ENCODE data around the gene PPP1R12C.

Gene PPP1R12C

DNA sequence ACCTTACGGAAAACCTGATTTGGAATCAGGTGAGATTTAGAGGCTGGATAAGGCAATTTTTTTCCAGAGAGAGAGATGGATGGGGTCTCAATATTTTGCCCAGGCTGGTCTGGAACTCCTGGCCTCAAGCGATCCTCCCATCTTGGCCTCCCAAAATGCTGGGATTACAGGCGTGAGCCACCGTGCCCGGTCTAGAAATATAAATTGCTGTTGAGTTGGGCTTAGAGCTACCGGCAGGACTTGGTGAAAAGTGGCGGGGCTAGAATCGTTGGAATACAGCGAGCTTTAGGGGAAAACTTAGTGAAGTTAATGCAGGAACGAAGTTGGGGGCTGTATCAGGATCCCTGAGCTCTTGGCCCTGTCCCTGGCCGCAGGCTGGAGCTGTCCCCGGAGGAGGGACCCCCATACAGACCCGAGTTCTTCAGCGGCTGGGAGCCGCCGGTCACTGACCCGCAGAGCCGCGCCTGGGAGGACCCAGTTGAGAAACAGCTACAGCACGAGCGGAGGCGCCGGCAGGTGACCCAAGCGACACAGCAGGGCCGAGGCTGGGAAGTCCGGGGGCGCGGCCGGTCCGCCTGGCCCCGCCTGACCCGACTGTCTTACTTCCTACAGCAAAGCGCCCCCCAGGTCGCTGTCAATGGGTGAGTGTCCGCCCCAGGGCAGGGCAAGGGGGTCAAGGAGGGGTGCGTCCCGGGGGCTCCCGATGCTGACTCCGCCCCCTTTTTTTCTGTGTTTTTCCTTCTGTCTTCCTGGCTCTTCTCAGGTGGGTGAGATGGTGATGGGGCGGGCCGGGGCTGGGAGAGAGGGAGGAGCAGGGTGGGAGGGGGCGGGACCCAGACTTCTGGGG is 34.2 kb downstream of the PPP1R12C start:
- H3K4me1 Mint-ChIP-seq, result peaks cover 45% of the 10 kb centered on the region
- H3K27ac Mint-ChIP-seq, result peak overlapping the region; percentile 3
- CTCF ChIA-PET, result no interaction called here
- H3K4me3 Mint-ChIP-seq, result peak overlapping the region; percentile 42
- DNase-seq, result no peak
- H3K36me3 Mint-ChIP-seq, result peaks cover 18% of the 10 kb centered on the region
- H3K27me3 Mint-ChIP-seq, result peaks cover 95% of the 10 kb centered on the region
- peaks cover 6% of the 10 kb centered on the region for H3K9me3 Mint-ChIP-seq

DNA sequence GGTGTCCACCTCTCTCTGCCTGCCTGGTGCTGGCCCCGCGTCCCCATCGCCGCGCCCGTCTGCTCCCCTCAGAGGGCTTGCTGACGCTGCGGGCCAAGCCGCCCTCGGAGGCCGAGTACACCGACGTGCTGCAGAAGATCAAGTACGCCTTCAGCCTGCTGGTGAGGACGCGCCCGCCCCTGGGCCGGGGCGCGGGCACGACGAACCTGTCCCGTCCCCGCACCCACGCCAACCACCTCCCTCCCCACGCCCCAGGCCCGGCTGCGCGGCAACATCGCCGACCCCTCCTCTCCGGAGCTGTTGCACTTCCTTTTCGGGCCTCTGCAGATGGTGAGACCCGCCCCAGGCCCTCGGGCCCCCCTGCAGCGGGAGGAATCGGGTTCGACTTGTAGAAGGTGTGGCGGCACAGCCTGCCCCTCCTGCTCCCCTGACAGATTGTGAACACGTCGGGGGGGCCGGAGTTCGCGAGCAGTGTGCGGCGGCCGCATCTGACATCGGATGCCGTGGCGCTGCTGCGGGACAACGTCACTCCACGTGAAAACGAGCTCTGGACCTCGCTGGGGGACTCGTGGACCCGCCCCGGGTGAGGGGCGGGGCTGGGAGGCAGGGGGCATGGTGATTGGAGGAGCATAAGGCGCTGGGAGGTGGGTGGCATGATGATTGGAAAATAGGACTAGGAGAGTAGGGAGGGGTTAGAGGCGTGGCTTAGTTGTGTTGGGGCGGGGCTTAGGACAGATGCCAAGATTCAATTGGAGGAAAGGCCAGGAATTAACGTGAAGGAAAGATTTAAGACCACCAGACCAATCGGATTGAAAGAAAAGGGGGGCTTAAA is 35.2 kb downstream of the PPP1R12C start:
- Mint-ChIP-seq H3K36me3 (peaks cover 14% of the 10 kb centered on the region), H3K4me3 (peak overlapping the region; percentile 47), H3K9me3 (peaks cover 6% of the 10 kb centered on the region), H3K27me3 (peaks cover 90% of the 10 kb centered on the region), H3K4me1 (peaks cover 35% of the 10 kb centered on the region), H3K27ac (peak overlapping the region; percentile 59)
- CTCF ChIA-PET, result no interaction called here
- peak; percentile 60 for DNase-seq

DNA sequence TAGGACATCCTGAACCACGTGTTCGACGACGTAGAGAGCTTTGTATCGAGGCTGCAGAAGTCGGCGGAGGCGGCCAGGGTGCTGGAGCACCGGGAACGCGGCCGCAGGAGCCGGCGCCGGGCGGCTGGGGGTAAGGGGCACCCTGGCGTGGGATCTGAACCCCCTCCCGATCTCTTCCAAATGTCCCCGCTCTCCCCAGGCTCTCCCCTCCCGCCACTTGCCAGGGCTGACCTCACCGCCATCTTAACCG is 35.7 kb downstream of the PPP1R12C start:
- Mint-ChIP-seq H3K4me1 (peaks cover 32% of the 10 kb centered on the region), H3K27ac (peak overlapping the region; percentile 62), H3K27me3 (peaks cover 84% of the 10 kb centered on the region)

DNA sequence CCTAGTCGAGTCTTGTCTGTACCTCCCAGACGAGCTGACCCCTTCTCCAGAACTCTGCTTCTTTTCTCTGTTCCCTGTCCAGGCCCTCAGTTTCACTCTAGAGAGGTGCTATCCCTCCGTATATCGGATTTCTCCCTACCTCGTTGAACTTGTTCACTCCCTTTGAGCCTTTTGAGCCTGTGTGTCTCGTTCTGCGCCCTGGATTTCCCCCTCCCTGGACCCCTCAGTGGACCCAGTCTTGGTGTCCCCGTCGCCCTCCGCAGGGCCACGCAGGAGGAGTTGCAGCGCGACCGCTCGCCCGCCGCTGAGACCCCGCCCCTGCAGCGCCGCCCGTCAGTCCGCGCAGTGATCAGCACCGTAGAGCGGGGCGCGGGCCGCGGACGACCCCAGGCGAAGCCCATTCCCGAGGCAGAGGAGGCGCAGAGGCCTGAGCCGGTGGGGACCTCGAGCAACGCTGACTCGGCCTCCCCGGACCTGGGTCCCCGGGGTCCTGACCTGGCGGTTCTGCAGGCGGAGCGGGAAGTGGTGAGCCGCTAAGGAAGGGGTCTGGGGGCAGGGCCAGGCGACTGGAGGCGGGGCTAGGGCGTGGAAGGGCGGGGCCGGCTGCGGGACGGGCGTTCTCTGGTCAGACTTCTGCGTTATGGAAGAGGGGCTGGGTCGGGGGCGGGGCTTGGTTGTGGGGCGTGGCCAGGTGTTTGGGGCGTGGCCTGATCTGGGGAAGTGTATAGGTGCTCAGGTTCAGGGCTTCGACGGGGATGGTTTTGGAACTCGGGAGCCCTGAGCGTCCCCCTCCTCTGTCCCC is 36.3 kb downstream of the PPP1R12C start:
- Mint-ChIP-seq H3K4me3 (peak overlapping the region; percentile 78), H3K27ac (peak overlapping the region; percentile 81), H3K36me3 (peaks cover 14% of the 10 kb centered on the region), H3K27me3 (peaks cover 82% of the 10 kb centered on the region), H3K9me3 (peaks cover 6% of the 10 kb centered on the region), H3K4me1 (peaks cover 32% of the 10 kb centered on the region)
- CTCF ChIA-PET, result interaction anchor here (1.1 kb wide), 1 partner anchor 200 kb away, joined by 3 read pairs; no protein-coding TSS in a partner anchor
- peak; percentile 97 for DNase-seq

More for the DNA sequence above, 35.7 kb downstream of the PPP1R12C start:
- no peak for DNase-seq
- peaks cover 14% of the 10 kb centered on the region for H3K36me3 Mint-ChIP-seq
- CTCF ChIA-PET, result no interaction called here
- H3K4me3 Mint-ChIP-seq, result peak overlapping the region; percentile 78
- peaks cover 6% of the 10 kb centered on the region for H3K9me3 Mint-ChIP-seq

DNA sequence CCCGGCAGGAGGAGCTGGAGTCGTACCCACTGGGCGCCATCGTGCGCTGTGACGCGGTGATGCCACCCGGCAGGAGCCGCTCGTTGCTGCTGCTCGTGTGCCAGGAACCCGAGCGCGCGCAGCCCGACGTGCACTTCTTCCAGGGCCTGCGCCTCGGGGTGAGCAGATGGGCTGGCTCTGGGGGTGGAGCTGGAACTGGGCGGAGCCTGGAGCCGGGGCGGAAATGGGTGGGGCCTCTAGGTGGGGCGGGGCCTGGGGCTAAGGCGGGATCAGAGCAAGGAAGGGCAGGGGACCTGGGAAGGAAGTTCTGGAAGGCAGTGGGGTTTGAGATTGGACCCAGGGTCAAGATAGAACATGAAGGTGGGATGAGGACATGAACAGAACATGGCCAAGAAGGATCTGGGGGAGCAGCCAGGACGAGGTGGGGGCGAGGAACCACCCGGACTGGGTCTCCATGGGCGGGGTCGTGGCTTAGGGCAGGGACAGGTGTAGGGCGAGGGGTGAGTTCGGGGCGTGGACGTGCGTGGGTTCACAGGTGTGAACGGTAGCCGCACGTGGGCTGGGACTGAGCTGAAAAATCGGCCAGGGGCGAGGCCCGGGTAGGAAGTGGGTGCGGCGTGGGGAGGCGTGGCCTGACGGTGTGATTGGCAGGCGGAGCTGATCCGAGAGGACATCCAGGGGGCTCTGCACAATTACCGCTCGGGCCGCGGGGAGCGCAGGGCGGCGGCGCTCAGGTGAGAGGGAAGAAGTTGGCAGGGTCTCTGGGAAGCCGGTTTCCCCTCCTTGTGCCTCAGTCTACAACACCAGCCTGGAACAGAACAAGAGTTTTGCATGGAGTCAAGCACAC is 37.1 kb downstream of the PPP1R12C start:
- CTCF ChIA-PET, result interaction anchor here (1.1 kb wide), 1 partner anchor 199 kb away, joined by 3 read pairs; no protein-coding TSS in a partner anchor
- Mint-ChIP-seq H3K27ac (peak overlapping the region; percentile 81), H3K36me3 (peaks cover 14% of the 10 kb centered on the region), H3K4me1 (peaks cover 32% of the 10 kb centered on the region), H3K27me3 (peaks cover 82% of the 10 kb centered on the region), H3K4me3 (peak overlapping the region; percentile 78), H3K9me3 (peaks cover 6% of the 10 kb centered on the region)
- DNase-seq, result peak; percentile 84

DNA sequence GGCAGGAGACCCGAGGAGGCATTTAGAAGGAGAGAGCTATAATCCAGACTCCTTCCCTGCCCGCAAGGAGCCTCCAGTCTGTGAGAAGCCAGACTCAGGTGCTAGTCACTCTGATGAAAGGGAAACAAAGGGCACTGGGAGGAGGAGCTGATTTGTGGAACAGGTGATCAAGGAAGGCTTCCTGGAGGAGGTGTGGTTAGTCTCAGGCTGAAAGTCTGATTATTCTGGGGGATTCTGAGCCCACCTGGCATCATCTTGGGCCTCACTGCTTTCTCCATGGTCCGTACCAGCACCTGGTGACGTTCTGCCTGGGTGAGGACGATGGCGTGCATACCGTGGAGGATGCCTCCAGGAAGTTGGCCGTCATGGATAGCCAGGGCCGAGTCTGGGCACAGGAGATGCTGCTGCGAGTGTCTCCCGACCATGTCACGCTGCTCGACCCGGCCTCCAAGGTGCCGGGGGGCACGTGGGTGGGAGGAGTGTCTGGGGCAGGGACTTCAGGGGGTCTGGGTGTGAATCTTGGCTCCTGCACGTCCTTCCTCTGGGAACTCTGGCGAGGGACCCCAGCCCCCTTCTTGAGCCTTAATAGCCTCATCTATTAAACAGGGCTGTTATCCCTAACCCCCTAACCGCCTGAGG is 37.9 kb downstream of the PPP1R12C start:
- DNase-seq, result no peak
- Mint-ChIP-seq H3K27me3 (peaks cover 81% of the 10 kb centered on the region), H3K9me3 (peaks cover 6% of the 10 kb centered on the region), H3K4me1 (peaks cover 32% of the 10 kb centered on the region), H3K36me3 (peaks cover 14% of the 10 kb centered on the region), H3K27ac (no peak overlapping the region), H3K4me3 (peak overlapping the region; percentile 78)
- CTCF ChIA-PET, result no interaction called here

DNA sequence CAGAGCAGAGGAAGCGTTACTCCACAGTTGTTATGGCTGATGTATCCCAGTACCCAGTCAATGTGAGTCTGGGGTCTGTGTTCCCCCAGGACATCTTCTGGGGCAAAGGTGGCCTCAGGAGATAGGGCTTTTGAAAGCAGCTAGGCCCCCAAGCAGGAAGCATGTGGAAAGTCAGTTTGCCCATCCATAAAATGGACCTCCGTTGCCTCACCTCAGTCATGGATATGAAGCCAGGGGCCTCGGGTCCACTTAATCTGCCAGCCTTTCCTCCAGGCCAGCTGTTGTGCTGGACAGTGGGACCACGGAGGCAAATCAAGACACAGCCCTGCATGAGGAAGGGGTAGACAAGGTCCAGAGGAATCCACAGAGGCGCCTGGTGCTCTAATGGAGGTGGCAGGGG is 38.4 kb downstream of the PPP1R12C start:
- H3K4me1 Mint-ChIP-seq, result peaks cover 32% of the 10 kb centered on the region
- H3K4me3 Mint-ChIP-seq, result peak overlapping the region; percentile 13
- CTCF ChIA-PET, result no interaction called here
- no peak overlapping the region for H3K27ac Mint-ChIP-seq
- H3K27me3 Mint-ChIP-seq, result peaks cover 80% of the 10 kb centered on the region
- DNase-seq, result no peak
- peaks cover 13% of the 10 kb centered on the region for H3K36me3 Mint-ChIP-seq
- H3K9me3 Mint-ChIP-seq, result peaks cover 6% of the 10 kb centered on the region

DNA sequence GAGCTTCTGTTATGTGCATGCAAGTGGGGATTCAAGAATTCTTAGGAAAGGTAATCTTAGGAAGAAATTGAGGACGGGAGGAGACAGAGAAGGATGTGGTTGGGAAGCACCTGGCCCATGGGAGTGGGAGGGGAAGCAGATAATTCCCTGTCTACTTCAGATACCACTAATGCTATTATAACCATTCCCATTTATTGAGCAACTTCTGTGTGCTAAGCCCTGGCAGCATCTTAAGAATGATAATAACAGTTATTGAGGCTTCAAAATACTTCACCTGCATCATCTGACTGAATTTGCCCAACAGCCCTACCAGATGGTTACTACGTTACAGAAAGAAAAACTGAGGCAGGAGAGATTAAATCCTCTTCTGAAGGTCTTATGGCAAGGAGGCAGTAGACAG is 40.3 kb downstream of the PPP1R12C start:
- H3K4me1 Mint-ChIP-seq, result peaks cover 26% of the 10 kb centered on the region
- H3K9me3 Mint-ChIP-seq, result peaks cover 5% of the 10 kb centered on the region
- peaks cover 79% of the 10 kb centered on the region for H3K27me3 Mint-ChIP-seq
- H3K36me3 Mint-ChIP-seq, result peaks cover 9% of the 10 kb centered on the region
- H3K27ac Mint-ChIP-seq, result no peak overlapping the region
- H3K4me3 Mint-ChIP-seq, result no peak overlapping the region
- no peak for DNase-seq
- CTCF ChIA-PET, result no interaction called here

DNA sequence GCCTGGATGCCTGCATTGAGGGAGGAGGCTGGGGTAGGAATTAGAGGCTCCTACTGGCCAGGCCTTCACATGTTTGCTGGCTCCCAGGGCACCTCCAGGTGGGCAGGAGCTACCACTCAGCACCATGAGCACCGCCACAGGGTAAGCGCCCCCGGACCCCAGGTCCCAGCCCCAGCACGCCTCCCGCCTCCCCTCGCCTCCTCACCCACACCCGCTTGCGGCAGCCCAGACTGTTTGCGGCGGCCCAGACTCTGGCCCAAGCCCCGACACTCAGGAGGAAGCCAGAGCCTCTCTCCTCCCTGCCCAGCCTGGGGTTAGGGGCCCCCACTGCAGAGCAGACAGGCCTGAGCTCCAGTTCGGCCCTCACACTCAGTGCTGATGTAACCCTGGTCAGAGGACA is 41.1 kb downstream of the PPP1R12C start:
- Mint-ChIP-seq H3K27ac (no peak overlapping the region), H3K4me1 (peaks cover 21% of the 10 kb centered on the region), H3K4me3 (no peak overlapping the region), H3K36me3 (peaks cover 9% of the 10 kb centered on the region), H3K27me3 (peaks cover 79% of the 10 kb centered on the region), H3K9me3 (peaks cover 5% of the 10 kb centered on the region)
- CTCF ChIA-PET, result no interaction called here
- no peak for DNase-seq

DNA sequence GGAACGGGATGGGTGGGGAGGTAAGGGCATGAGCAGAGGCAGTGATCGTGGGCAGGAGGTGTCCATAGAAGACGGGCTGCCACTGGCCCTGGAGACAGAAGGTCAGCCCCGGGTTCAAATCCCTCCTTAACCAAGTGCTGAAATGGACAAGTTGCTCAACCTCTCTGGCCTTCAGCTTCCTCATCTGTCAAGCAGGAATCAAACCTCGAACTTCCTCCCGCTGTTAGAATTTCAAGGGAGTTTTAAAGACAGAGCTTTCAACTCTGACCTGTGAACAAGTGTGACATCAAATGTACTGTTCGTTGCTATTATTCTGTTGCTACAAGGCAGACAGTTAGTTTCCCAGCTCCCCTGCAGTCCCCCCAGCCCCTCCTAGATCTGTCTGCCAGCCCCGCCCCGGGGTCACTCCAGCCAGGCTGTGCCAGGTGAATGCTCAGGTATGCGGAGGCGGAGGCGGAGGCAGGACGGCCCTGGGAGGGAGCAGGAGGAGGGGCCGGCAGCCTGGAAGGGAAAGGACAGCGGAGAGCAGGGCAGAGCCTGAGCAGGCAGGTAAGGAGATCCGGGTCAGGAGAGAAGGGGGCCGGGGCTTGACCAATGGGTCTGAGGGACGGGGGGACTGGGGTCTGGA is 42.0 kb downstream of the PPP1R12C start, which contains the start of gene EPS8L1:
Gene EPS8L1 (plus strand): TSS at position 499 of the 628 bp plus-strand sequence. CDS start 576 bp downstream, outside the sequence.
- peaks cover 15% of the 10 kb centered on the region for H3K4me1 Mint-ChIP-seq
- H3K27ac Mint-ChIP-seq, result no peak within 1 kb of the TSS
- H3K36me3 Mint-ChIP-seq, result peaks cover 7% of the 10 kb centered on the region
- CTCF ChIA-PET, result no interaction called here
- H3K27me3 Mint-ChIP-seq, result peaks cover 79% of the 10 kb centered on the region
- H3K4me3 Mint-ChIP-seq, result no peak within 1 kb of the TSS
- peaks cover 5% of the 10 kb centered on the region for H3K9me3 Mint-ChIP-seq
- no peak for DNase-seq

DNA sequence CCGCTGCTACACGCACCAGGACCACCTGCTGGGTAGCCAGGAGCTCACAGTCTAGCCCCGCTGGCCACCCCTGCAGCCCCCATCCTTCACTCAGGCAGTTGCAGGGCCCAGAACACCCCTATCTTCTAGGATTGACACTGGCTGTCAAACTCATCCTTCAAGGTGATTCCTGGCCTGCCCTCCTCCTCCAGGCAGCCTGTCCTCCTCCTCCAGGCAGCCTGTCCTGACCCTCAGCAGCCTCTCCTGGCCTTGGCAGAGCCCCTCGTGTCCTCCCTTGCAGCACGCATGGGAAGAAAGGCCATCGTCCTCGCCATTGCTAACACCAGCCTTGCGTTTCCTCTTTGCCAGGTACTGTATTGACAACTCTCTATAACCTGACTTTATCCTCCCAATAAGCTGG is 45.5 kb downstream of the PPP1R12C start:
- H3K4me3 Mint-ChIP-seq, result no peak overlapping the region
- CTCF ChIA-PET, result no interaction called here
- peaks cover 18% of the 10 kb centered on the region for H3K4me1 Mint-ChIP-seq
- no peak overlapping the region for H3K27ac Mint-ChIP-seq
- no peak for DNase-seq
- no peaks in the 10 kb centered on the region for H3K36me3 Mint-ChIP-seq
- H3K9me3 Mint-ChIP-seq, result no peaks in the 10 kb centered on the region
- peaks cover 93% of the 10 kb centered on the region for H3K27me3 Mint-ChIP-seq

DNA sequence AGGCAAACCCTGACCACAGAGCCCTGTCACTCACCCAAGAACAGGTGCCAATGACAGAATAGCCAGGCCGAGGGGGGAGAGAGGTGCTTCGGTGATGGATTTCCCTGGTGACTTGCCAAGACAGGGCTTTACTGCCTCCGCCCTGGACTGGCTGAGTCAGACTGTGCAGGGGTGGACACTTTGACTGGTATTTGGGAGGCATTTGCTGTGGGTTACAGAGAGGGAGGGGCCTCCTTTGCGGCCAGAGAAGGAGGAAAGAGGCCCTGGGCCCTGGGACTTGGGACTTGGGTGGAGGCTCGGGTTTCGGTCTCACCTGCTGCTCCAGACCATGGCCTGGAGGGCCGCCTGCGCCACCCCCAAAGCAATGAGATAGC is 46.3 kb downstream of the PPP1R12C start:
- CTCF ChIA-PET, result no interaction called here
- Mint-ChIP-seq H3K4me1 (peaks cover 18% of the 10 kb centered on the region), H3K4me3 (no peak overlapping the region), H3K36me3 (no peaks in the 10 kb centered on the region), H3K27ac (no peak overlapping the region), H3K27me3 (peaks cover 97% of the 10 kb centered on the region), H3K9me3 (no peaks in the 10 kb centered on the region)
- no peak for DNase-seq
